ENCODE data around the gene PANK4.

Gene PANK4

DNA sequence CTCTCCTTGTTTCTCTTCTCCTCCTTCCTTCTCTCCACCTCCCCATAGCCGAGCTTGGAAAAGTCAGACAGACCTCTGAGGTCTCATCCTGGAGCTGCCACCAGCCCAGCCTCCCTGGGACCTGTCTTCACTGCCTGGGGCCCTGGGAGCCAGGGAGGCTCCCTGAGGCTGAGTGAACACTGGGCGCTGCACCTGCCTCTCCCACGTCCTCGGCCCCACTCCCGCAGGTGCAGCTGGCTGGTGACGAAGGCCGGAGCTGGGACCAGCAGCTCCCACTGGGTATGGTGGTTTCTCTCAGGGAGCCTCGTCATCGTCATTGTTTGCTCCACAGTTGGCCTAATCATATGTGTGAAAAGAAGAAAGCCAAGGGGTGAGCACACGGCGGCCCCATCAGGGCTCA lies 35.0 kb upstream of the PANK4 start:
- DNase-seq (ENCODE audit: extremely low read depth, low read depth), result no peak
- TF ChIP-seq, protein P1, sequence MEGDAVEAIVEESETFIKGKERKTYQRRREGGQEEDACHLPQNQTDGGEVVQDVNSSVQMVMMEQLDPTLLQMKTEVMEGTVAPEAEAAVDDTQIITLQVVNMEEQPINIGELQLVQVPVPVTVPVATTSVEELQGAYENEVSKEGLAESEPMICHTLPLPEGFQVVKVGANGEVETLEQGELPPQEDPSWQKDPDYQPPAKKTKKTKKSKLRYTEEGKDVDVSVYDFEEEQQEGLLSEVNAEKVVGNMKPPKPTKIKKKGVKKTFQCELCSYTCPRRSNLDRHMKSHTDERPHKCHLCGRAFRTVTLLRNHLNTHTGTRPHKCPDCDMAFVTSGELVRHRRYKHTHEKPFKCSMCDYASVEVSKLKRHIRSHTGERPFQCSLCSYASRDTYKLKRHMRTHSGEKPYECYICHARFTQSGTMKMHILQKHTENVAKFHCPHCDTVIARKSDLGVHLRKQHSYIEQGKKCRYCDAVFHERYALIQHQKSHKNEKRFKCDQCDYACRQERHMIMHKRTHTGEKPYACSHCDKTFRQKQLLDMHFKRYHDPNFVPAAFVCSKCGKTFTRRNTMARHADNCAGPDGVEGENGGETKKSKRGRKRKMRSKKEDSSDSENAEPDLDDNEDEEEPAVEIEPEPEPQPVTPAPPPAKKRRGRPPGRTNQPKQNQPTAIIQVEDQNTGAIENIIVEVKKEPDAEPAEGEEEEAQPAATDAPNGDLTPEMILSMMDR (IDR thresholded peaks at IDR 0.05; ENCODE audit: low read depth, low read length), result no peak

DNA sequence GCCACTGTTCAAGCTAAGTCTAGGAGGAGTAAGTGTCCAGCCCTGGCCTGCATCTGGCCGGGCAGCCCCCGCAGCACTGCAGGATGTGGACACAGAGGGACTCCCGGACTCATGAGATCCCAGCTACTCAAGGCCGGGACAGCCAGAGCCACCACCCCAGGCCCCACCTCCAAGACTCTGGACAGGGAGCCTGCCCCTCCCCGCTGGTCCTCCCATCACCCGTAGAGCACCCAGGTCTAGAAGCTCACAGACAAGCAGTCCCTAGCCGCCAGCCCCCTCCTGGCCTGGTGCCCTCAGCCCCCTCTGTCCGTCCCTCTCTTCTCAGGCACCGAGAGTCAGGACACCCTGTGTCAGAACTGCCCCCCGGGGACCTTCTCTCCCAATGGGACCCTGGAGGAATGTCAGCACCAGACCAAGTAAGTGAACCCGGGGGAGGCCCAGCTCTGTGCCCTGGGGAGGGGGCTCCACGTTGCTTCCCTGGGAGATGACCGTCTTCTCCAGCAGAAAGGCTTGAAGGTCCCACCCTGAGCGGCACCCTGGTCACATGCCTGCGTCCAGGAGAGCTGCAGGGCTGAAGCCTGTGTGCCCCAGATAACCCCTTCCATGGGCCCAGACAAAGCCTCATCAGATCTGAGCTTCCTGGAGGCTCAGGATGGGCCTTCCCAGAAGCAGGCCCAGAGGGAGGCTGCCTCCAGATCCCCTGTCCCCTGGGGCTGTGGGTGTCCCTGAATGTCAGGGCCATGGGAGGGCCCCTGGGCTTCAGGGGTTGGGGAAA lies 34.1 kb upstream of the PANK4 start:
- no peak for DNase-seq (ENCODE audit: extremely low read depth, low read depth)
- TF ChIP-seq, protein P1 (IDR thresholded peaks at IDR 0.05; ENCODE audit: low read depth, low read length), result no peak

DNA sequence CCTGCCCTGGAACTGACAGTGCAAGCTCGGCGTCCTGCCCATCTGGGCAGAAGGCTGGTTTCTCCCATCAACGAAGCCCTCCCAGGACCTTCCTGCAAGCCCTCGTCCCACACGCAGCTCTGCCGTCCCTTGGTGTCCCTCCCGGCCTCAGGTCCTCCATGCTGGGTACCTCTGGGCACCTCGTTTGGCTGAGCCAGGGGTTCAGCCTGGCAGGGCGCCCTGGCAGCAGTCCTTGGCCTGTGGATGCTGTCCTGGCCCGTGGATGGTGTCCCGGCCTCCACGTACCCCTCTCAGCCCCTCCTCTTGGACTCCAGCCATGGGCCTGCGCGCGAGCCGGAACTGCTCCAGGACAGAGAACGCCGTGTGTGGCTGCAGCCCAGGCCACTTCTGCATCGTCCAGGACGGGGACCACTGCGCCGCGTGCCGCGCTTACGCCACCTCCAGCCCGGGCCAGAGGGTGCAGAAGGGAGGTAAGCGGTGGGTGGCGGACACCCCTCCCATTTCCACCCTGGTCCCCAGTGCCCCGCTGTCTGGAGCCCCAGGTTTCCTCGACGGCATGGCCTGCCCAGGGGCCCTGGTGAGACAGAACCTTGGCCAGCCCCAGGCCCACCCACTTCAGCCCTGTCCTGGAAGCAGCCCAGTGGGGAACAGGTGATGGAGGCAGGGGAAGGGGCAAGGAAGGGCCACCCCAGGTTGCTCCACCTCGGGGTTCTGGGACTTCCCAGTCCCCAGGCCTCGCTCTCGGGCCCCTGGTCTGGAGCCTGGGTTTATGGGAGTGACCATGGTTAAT lies 33.3 kb upstream of the PANK4 start:
- TF ChIP-seq, protein P1 (IDR thresholded peaks at IDR 0.05; ENCODE audit: low read depth, low read length), result no peak
- no peak for DNase-seq (ENCODE audit: extremely low read depth, low read depth)

DNA sequence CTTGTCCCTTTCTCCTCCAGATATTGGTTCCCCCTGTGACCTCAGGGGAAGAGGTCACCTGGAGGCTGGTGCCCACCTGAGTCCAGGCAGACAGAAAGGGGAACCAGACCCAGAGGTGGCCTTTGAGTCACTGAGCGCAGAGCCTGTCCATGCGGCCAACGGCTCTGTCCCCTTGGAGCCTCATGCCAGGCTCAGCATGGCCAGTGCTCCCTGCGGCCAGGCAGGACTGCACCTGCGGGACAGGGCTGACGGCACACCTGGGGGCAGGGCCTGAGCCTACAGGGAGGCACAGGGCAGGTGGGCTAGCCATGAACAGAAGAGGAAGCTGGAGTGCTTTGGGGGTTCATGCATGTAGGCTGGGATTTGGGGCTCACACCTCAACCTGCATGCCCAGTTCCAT lies 32.5 kb upstream of the PANK4 start:
- DNase-seq (ENCODE audit: extremely low read depth, low read depth), result no peak
- TF ChIP-seq, protein P1 (IDR thresholded peaks at IDR 0.05; ENCODE audit: low read depth, low read length), result no peak

DNA sequence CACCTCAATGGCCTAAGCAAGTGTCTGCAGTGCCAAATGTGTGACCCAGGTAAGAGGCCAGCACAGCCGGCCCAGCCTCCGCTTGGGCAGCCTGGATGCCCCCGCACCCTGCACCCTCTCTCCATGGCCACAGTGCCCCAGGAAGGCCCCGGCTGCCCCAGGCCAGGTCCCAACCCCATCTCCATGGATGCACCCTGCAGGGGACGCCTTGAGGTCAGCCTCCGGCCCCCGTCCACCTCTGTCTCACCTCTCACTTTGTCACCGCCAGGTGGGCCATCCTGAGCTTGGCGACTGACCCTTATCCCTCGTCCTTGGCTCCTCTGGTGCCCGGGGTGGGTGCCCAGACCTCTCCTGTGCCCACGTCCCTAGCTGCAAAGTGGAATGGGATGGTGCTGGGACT lies 32.0 kb upstream of the PANK4 start:
- DNase-seq (ENCODE audit: extremely low read depth, low read depth), result no peak
- TF ChIP-seq, protein P1 (IDR thresholded peaks at IDR 0.05; ENCODE audit: low read depth, low read length), result no peak

DNA sequence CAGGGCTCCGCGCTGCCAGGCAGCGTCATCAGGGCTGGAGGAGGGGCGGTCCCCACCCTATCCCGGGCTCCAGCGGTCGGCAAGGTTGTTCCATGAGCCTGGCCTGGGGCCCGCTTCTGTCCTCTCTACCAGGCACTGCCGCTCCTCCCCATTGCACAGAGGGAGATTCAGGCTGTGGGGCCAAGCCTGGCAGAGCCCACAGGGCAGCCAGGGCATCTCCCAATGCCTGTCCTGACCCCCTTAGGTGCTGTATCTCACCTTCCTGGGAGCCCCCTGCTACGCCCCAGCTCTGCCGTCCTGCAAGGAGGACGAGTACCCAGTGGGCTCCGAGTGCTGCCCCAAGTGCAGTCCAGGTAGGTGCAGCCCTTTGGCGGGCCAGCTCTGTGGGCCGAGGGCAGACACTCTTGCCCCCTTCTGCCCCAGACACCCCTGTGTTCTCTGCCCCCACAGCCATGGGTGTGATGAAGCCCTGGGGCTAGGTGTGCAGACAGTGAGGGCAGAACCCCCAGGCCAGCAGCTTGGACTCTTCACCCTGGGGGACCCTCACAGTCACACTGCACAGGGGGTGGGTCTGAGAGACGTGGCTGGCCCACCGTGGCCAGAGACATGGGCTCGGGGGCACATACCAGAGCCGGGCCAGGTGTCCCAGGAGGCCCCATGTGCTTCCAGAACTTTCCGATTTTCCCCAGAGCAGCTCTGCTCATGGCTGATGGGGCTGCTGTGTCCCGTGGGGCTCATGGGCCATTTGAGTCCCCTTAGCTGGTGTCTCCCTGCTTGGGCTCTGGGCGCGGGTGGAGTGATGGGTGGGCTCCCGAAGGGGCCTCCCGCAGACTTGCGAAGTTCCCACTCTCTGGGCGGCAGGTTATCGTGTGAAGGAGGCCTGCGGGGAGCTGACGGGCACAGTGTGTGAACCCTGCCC lies 31.3 kb upstream of the PANK4 start:
- no peak for DNase-seq (ENCODE audit: extremely low read depth, low read depth)
- TF ChIP-seq, protein P1 (IDR thresholded peaks at IDR 0.05; ENCODE audit: low read depth, low read length), result no peak

All from AG09319 (cell line).